ENCODE measurements around the gene JOSD2. TPM values are rescaled to one million over a fixed set of nuclear protein-coding genes. Genes with fewer than 3 reads are reported as not detected.

The JOSD2 gene
- total RNA-seq, 1 experiment from 2014 or later = 40.9 TPM

DNA sequence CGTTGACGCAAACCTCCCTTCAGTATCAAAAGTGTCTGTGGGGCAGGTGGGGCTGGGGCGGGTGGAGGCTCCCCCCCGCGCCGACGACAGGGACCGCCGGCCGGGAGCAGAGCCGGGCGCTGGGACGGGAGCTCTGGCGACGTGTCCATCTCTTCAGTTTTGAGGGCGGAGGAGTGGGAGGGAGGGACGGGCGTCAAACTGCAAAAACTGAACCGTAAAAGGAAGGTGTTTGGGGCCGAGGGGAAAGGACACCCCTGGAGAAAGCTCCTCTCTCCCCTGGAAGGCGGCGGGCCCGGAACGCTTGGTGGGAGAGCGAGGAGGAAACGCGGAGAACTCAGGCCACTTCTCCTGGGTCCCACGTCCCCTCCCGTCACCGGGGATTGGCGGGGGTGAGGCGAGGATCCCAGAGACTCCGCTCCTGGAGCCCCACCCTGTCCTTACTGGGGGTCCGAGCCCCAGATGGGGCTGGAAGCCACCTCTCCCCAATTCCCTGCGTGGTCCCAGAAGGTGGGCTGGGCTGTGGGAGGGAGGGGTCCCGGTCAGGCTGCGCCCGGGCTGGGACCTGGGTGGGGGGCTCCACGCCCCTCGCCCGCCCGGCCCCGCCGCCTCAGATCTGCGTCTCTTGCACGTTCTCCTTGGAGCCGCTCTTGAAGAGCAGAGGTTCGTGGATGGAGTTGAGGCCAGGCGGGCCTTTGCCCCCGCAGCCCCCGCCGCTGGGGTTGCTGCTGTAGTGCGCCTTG lies 6.1 kb upstream of the JOSD2 start:
- no peaks in the 10 kb centered on the region for H3K9me2 ChIP-seq (ENCODE audit: insufficient read depth)
- POLR2A ChIA-PET = no interaction called here
- H3K36me3 ChIP-seq (ENCODE audit: control insufficient read depth in 1 of 2, insufficient read depth in 2 of 2, low read length in 2 of 2) = no peaks in the 10 kb centered on the region
- no peaks in the 10 kb centered on the region for H3K27me3 ChIP-seq (ENCODE audit: insufficient read depth, low read length)
- no peaks in the 10 kb centered on the region for H3K79me2 ChIP-seq (ENCODE audit: insufficient read depth, low read length)
- no peak overlapping the region for H3K4me3 ChIP-seq (replicated peaks in 1 of 2; ENCODE audit: low read depth in 1 of 2, low read length in 2 of 2)
- no peak overlapping the region for H3K9ac ChIP-seq (ENCODE audit: low read length)
- no peak overlapping the region for H3K4me2 ChIP-seq (ENCODE audit: low read length)
- RAD21 ChIA-PET (ENCODE audit: low non-redundant PET in 1 of 2, low total read pairs in 2 of 2, uncharacterized antibody in 2 of 2, unreplicated experiment in 2 of 2) = no interaction called here
- H3K4me1 ChIP-seq (ENCODE audit: control insufficient read depth in 1 of 2, insufficient read depth in 2 of 2, low read length in 2 of 2) = no peaks in the 10 kb centered on the region
- intact Hi-C loops (cut with micrococcal nuclease) = no loop called here
- no peaks in the 10 kb centered on the region for H4K20me1 ChIP-seq (ENCODE audit: insufficient read depth)
- DNase-seq (ENCODE audit: low read depth, low spot score) (no peak), ATAC-seq (no peak)
- TF ChIP-seq, protein P1, sequence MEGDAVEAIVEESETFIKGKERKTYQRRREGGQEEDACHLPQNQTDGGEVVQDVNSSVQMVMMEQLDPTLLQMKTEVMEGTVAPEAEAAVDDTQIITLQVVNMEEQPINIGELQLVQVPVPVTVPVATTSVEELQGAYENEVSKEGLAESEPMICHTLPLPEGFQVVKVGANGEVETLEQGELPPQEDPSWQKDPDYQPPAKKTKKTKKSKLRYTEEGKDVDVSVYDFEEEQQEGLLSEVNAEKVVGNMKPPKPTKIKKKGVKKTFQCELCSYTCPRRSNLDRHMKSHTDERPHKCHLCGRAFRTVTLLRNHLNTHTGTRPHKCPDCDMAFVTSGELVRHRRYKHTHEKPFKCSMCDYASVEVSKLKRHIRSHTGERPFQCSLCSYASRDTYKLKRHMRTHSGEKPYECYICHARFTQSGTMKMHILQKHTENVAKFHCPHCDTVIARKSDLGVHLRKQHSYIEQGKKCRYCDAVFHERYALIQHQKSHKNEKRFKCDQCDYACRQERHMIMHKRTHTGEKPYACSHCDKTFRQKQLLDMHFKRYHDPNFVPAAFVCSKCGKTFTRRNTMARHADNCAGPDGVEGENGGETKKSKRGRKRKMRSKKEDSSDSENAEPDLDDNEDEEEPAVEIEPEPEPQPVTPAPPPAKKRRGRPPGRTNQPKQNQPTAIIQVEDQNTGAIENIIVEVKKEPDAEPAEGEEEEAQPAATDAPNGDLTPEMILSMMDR (IDR thresholded peaks at IDR 0.05 in 2 of 3, conservative IDR thresholded peaks at IDR 0.05 in 1 of 3; ENCODE audit: borderline replicate concordance in 1 of 3, insufficient read depth in 1 of 3, low read depth in 2 of 3, low read length in 2 of 3) = no peak
- TF ChIP-seq EGR1 (IDR thresholded peaks at IDR 0.05; ENCODE audit: low read depth) = no peak
- CTCF ChIA-PET = no interaction called here
- H3K27ac ChIP-seq (ENCODE audit: low read depth, low read length) = no peak overlapping the region
- BruUV-seq (replicated peaks) = no TSS peak
- H2AFZ ChIP-seq (ENCODE audit: low read depth, low read length, poor library complexity, severe bottlenecking) = no peak overlapping the region
- H3K9me3 ChIP-seq (ENCODE audit: control insufficient read depth in 1 of 2, insufficient read depth in 1 of 2, low read depth in 1 of 2, low read length in 2 of 2) = no peaks in the 10 kb centered on the region

DNA sequence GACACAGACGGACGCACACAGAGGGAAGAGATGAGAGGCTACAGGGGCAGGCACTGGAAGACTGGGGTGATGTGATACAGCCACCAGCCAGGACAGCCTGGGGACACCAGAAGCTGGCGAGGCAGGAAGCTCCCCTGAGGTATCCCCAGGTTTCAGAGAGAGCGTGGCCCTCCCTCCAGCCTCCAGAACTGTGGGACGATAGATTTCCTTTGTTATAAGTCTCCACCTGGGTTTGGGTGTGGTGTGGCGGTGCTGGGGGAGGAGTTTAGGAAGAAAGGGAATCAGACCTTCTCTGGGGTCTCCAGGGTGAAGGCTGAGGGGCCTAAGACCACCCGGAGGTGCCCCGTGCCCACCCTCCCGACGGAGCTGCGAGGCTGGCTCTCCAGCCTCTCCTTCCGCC lies 5.5 kb upstream of the JOSD2 start:
- H3K9ac ChIP-seq (ENCODE audit: low read length) = no peak overlapping the region
- CTCF ChIA-PET = no interaction called here
- BruUV-seq (replicated peaks) = no TSS peak
- peaks cover 0 to 6% of the 10 kb centered on the region in 2 experiments; a peak in 2 of 4 replicates for H3K4me1 ChIP-seq (ENCODE audit: control insufficient read depth in 1 of 2, insufficient read depth in 2 of 2, low read length in 2 of 2)
- RAD21 ChIA-PET (ENCODE audit: low non-redundant PET in 1 of 2, low total read pairs in 2 of 2, uncharacterized antibody in 2 of 2, unreplicated experiment in 2 of 2) = no interaction called here
- H3K9me3 ChIP-seq (ENCODE audit: control insufficient read depth in 1 of 2, insufficient read depth in 1 of 2, low read depth in 1 of 2, low read length in 2 of 2) = no peaks in the 10 kb centered on the region
- H3K27ac ChIP-seq (ENCODE audit: low read depth, low read length) = no peak overlapping the region
- no peaks in the 10 kb centered on the region for H3K79me2 ChIP-seq (ENCODE audit: insufficient read depth, low read length)
- H3K27me3 ChIP-seq (ENCODE audit: insufficient read depth, low read length) = no peaks in the 10 kb centered on the region
- H3K9me2 ChIP-seq (ENCODE audit: insufficient read depth) = no peaks in the 10 kb centered on the region
- H3K36me3 ChIP-seq (ENCODE audit: control insufficient read depth in 1 of 2, insufficient read depth in 2 of 2, low read length in 2 of 2) = no peaks in the 10 kb centered on the region
- H4K20me1 ChIP-seq (ENCODE audit: insufficient read depth) = no peaks in the 10 kb centered on the region
- H3K4me2 ChIP-seq (ENCODE audit: low read length) = no peak overlapping the region
- POLR2A ChIA-PET = no interaction called here
- no peak for DNase-seq (ENCODE audit: low read depth, low spot score)
- H2AFZ ChIP-seq (ENCODE audit: low read depth, low read length, poor library complexity, severe bottlenecking) = no peak overlapping the region
- H3K4me3 ChIP-seq (replicated peaks in 1 of 2; ENCODE audit: low read depth in 1 of 2, low read length in 2 of 2) = no peak overlapping the region
- intact Hi-C loops (cut with micrococcal nuclease) = no loop called here
- ATAC-seq = no peak
- TF ChIP-seq RAD21 (IDR thresholded peaks at IDR 0.05; ENCODE audit: low read depth) (no peak), SIN3A (IDR thresholded peaks at IDR 0.05; ENCODE audit: low read depth) (no peak), ZFX (IDR thresholded peaks at IDR 0.05) (no peak), CBX3 (IDR thresholded peaks at IDR 0.05; ENCODE audit: low read depth) (no peak)
- TF ChIP-seq, protein P1 (IDR thresholded peaks at IDR 0.05 in 2 of 3, conservative IDR thresholded peaks at IDR 0.05 in 1 of 3; ENCODE audit: borderline replicate concordance in 1 of 3, insufficient read depth in 1 of 3, low read depth in 2 of 3, low read length in 2 of 3) = no peak
- TF ChIP-seq, protein P2, sequence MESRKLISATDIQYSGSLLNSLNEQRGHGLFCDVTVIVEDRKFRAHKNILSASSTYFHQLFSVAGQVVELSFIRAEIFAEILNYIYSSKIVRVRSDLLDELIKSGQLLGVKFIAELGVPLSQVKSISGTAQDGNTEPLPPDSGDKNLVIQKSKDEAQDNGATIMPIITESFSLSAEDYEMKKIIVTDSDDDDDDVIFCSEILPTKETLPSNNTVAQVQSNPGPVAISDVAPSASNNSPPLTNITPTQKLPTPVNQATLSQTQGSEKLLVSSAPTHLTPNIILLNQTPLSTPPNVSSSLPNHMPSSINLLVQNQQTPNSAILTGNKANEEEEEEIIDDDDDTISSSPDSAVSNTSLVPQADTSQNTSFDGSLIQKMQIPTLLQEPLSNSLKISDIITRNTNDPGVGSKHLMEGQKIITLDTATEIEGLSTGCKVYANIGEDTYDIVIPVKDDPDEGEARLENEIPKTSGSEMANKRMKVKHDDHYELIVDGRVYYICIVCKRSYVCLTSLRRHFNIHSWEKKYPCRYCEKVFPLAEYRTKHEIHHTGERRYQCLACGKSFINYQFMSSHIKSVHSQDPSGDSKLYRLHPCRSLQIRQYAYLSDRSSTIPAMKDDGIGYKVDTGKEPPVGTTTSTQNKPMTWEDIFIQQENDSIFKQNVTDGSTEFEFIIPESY (IDR thresholded peaks at IDR 0.05; ENCODE audit: extremely low read depth, insufficient replicate concordance, low read length) = no peak
- TF ChIP-seq, protein P3, sequence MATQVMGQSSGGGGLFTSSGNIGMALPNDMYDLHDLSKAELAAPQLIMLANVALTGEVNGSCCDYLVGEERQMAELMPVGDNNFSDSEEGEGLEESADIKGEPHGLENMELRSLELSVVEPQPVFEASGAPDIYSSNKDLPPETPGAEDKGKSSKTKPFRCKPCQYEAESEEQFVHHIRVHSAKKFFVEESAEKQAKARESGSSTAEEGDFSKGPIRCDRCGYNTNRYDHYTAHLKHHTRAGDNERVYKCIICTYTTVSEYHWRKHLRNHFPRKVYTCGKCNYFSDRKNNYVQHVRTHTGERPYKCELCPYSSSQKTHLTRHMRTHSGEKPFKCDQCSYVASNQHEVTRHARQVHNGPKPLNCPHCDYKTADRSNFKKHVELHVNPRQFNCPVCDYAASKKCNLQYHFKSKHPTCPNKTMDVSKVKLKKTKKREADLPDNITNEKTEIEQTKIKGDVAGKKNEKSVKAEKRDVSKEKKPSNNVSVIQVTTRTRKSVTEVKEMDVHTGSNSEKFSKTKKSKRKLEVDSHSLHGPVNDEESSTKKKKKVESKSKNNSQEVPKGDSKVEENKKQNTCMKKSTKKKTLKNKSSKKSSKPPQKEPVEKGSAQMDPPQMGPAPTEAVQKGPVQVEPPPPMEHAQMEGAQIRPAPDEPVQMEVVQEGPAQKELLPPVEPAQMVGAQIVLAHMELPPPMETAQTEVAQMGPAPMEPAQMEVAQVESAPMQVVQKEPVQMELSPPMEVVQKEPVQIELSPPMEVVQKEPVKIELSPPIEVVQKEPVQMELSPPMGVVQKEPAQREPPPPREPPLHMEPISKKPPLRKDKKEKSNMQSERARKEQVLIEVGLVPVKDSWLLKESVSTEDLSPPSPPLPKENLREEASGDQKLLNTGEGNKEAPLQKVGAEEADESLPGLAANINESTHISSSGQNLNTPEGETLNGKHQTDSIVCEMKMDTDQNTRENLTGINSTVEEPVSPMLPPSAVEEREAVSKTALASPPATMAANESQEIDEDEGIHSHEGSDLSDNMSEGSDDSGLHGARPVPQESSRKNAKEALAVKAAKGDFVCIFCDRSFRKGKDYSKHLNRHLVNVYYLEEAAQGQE (IDR thresholded peaks at IDR 0.05; ENCODE audit: low read depth) = no peak

All from HCT116 (cell line).